CD14-positive monocyte (primary cell): ENCODE measurements around the gene KDM1B. TPM values are rescaled to one million over a fixed set of nuclear protein-coding genes. Genes with fewer than 3 reads are reported as not detected.

ENCODE experiments used
- DNase-seq, 3 donors: peaks; one replicate each; pipeline ENCODE4 v3.0.0-alpha.2; 2011 to 2022
- H2AFZ ChIP-seq: 2 replicates; pipeline ENCODE4 v1.6.0; 2012; ENCODE audit warnings: mild to moderate bottlenecking, low read depth, low read length, inconsistent platforms; ENCODE audit not compliant: insufficient read depth, poor library complexity, severe bottlenecking
- H3K27ac ChIP-seq, 2 donors: 1 replicate in 1 of 2; 2 replicates in 1 of 2; pipeline ENCODE4 v1.5.1; 2012 to 2013; ENCODE audit warnings: low read length in 2 of 2, control low read depth in 1 of 2, inconsistent platforms in 1 of 2, low read depth in 1 of 2, mild to moderate bottlenecking in 1 of 2
- H3K27me3 ChIP-seq, 2 donors: one replicate each; pipeline versions ENCODE4 v1.6.0 to v1.6.1; 2011 to 2013; ENCODE audit warnings: low read length in 2 of 2; ENCODE audit not compliant: control insufficient read depth in 2 of 2, insufficient read depth in 2 of 2
- H3K36me3 ChIP-seq, 2 donors: replicated peaks in 1 of 2; 1 replicate in 1 of 2; 2 replicates in 1 of 2; pipeline versions ENCODE4 v1.5.1 to v1.6.1; 2012 to 2013; ENCODE audit warnings: low read length in 2 of 2, control low read depth in 1 of 2, inconsistent platforms in 1 of 2, mild to moderate bottlenecking in 1 of 2; ENCODE audit not compliant: insufficient read depth in 2 of 2, control insufficient read depth in 1 of 2
- H3K4me1 ChIP-seq, 2 donors: 1 replicate in 1 of 2; 2 replicates in 1 of 2; pipeline versions ENCODE4 v1.5.1 to v1.6.1; 2012 to 2013; ENCODE audit warnings: low read length in 2 of 2, control low read depth in 1 of 2, inconsistent platforms in 1 of 2, mild to moderate bottlenecking in 1 of 2, moderate library complexity in 1 of 2; ENCODE audit not compliant: insufficient read depth in 2 of 2, control insufficient read depth in 1 of 2
- H3K4me2 ChIP-seq: replicated peaks from 2 replicates; pipeline ENCODE3; 2012; ENCODE audit warnings: low read length, moderate library complexity, mild to moderate bottlenecking; ENCODE audit not compliant: poor library complexity, severe bottlenecking; ENCODE audit errors: extremely low read depth
- H3K4me3 ChIP-seq, 3 experiments: fragments of 200-600 bp in 1 of 3; sonication (generic) in 1 of 3; replicated peaks in 1 of 3; 1 replicate in 2 of 3; 2 replicates in 1 of 3; pipeline ENCODE4 v1.5.1; 2011 to 2013; ENCODE audit warnings: low read length in 3 of 3, mild to moderate bottlenecking in 3 of 3, control low read depth in 2 of 3, low read depth in 2 of 3, inconsistent platforms in 1 of 3, moderate library complexity in 1 of 3
- H3K79me2 ChIP-seq: 2 replicates; pipeline ENCODE4 v1.6.0; 2012; ENCODE audit warnings: mild to moderate bottlenecking, control low read depth, inconsistent platforms, low read length, moderate library complexity; ENCODE audit not compliant: insufficient read depth
- H3K9ac ChIP-seq: 2 replicates; pipeline ENCODE4 v1.6.0; 2017; ENCODE audit warnings: low read length, mild to moderate bottlenecking; ENCODE audit not compliant: insufficient read depth, poor library complexity, severe bottlenecking
- H3K9me3 ChIP-seq, 2 donors: replicated peaks in 1 of 2; 1 replicate in 1 of 2; 2 replicates in 1 of 2; pipeline versions ENCODE4 v1.5.1 to v1.6.1; 2012 to 2013; ENCODE audit warnings: low read length in 2 of 2, control low read depth in 1 of 2; ENCODE audit not compliant: control insufficient read depth in 1 of 2, insufficient read depth in 1 of 2
- H4K20me1 ChIP-seq: 2 replicates; pipeline ENCODE4 v1.6.0; 2012; ENCODE audit warnings: mild to moderate bottlenecking, low read length, control low read depth, moderate library complexity; ENCODE audit not compliant: insufficient read depth
- H3K27ac Mint-ChIP-seq, 7 donors: one replicate each; pipeline ENCODE4 v1.8.0; 2020; ENCODE audit warnings: mild to moderate bottlenecking in 7 of 7, mixed read lengths in 7 of 7, moderate library complexity in 6 of 7, inconsistent platforms in 2 of 7
- H3K27me3 Mint-ChIP-seq, 3 donors: one replicate each; pipeline ENCODE4 v1.8.0; 2021 to 2022; ENCODE audit warnings: low read depth in 3 of 3, mild to moderate bottlenecking in 3 of 3, mixed read lengths in 3 of 3, moderate library complexity in 3 of 3, inconsistent platforms in 1 of 3
- H3K36me3 Mint-ChIP-seq, 2 donors: one replicate each; pipeline ENCODE4 v1.8.0; 2020; ENCODE audit warnings: mixed read lengths in 2 of 2, inconsistent platforms in 1 of 2, mild to moderate bottlenecking in 1 of 2
- H3K4me1 Mint-ChIP-seq: one replicate; pipeline ENCODE4 v1.8.0; 2020; ENCODE audit warnings: mild to moderate bottlenecking, mixed read lengths
- H3K4me3 Mint-ChIP-seq, 2 donors: one replicate each; pipeline ENCODE4 v1.8.0; 2020; ENCODE audit warnings: mild to moderate bottlenecking in 2 of 2, mixed read lengths in 2 of 2, moderate library complexity in 1 of 2
- H3K9me3 Mint-ChIP-seq, 7 donors: one replicate each; pipeline ENCODE4 v1.8.0; 2020 to 2022; ENCODE audit warnings: mixed read lengths in 7 of 7, mild to moderate bottlenecking in 6 of 7, moderate library complexity in 6 of 7, inconsistent platforms in 2 of 7
- WGBS: methylation state at CpG from one replicate; pipeline ENCODE4 v1.1.5; 2013; ENCODE audit warnings: missing lambda C conversion rate; ENCODE audit not compliant: insufficient coverage; 5-methylcytosine and 5-hydroxymethylcytosine counted together
- intact Hi-C, 2 donors: fragments of 100-400 bp; cut with micrococcal nuclease; formaldehyde crosslinking; loops; one replicate each; pipeline versions ENCODE4 v1.15.0 to v1.15.1; 2023
- polyA plus RNA-seq, 3 donors: library from polyadenylated mRNA; depleted of rRNA in 1 of 3; unstranded in 2 of 3; stranded (reverse) in 1 of 3; fragments of 300-500 nt in 2 of 3; fragments of >200 nt in 1 of 3; fragmentation: Illumina TruSeq in 2 of 3; gene quantifications; 1 replicate in 2 of 3; 2 replicates in 1 of 3; pipeline ENCODE4 v1.2.3, GENCODE V29; 2012 to 2021
- TF ChIP-seq, protein P1 (sequence below): fragments of 200-600 bp; IDR thresholded peaks from one replicate; pipeline ENCODE4 v1.8.0; 2022; ENCODE audit warnings: antibody characterized with exemption, mild to moderate bottlenecking

Gene KDM1B
- polyA plus RNA-seq, 3 donors = 4.4 to 50.8 (median 24.1) TPM

DNA sequence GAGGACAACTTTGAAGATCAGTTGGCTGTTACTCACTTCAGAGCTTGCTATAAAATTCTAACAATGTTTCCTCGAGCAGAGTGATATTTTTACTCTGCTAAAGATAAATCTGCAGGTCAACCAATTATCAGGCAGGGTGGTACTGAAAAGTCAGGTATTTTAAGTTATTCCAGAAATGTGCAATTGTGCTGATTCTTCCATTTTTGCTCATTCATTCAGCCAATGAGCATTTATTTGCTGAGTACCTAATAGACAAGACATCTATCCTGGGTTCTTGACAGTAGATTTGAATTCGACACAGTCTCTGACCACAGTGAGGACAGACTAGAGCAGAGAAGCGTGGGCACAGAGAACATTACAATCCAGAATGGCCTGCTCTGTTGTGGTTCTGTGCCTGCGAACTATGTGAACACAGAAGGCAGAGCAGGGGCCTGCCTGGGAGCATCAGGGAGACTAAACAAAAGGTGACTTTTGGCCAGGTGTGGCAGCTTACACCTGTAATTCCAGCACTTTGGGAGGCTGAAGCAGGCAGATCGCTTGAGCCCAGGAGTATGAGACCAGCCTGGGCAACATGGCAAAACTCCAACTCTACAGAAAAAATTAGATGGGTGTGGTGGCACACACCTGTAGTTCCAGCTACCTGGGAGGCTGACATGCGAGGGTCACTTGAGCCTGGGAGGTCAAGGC, 15.1 kb upstream of the KDM1B start:
- no peak overlapping the region for H3K9ac ChIP-seq
- H3K4me2 ChIP-seq = no peak overlapping the region
- no peaks in the 10 kb centered on the region for H3K9me3 Mint-ChIP-seq
- intact Hi-C loops = no loop called here
- H4K20me1 ChIP-seq = peaks cover 2% of the 10 kb centered on the region
- no peaks in the 10 kb centered on the region for H3K9me3 ChIP-seq
- H3K79me2 ChIP-seq = no peaks in the 10 kb centered on the region
- 97% methylated on average over 4 of the region's 6 CpGs for WGBS
- H3K36me3 ChIP-seq = peaks cover 73 to 92% of the 10 kb centered on the region in 2 donors
- H3K27me3 Mint-ChIP-seq = no peaks in the 10 kb centered on the region
- H3K36me3 Mint-ChIP-seq = peaks cover 70 to 92% of the 10 kb centered on the region in 2 donors
- no peaks in the 10 kb centered on the region for H3K4me1 Mint-ChIP-seq
- no peak overlapping the region for H2AFZ ChIP-seq
- no peaks in the 10 kb centered on the region for H3K4me1 ChIP-seq
- no peaks in the 10 kb centered on the region for H3K27me3 ChIP-seq
- peak overlapping the region in 2 of 7 donors; percentile 36 to 58 for H3K27ac Mint-ChIP-seq
- TF ChIP-seq, protein P1, sequence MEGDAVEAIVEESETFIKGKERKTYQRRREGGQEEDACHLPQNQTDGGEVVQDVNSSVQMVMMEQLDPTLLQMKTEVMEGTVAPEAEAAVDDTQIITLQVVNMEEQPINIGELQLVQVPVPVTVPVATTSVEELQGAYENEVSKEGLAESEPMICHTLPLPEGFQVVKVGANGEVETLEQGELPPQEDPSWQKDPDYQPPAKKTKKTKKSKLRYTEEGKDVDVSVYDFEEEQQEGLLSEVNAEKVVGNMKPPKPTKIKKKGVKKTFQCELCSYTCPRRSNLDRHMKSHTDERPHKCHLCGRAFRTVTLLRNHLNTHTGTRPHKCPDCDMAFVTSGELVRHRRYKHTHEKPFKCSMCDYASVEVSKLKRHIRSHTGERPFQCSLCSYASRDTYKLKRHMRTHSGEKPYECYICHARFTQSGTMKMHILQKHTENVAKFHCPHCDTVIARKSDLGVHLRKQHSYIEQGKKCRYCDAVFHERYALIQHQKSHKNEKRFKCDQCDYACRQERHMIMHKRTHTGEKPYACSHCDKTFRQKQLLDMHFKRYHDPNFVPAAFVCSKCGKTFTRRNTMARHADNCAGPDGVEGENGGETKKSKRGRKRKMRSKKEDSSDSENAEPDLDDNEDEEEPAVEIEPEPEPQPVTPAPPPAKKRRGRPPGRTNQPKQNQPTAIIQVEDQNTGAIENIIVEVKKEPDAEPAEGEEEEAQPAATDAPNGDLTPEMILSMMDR = no peak
- no peak overlapping the region for H3K27ac ChIP-seq
- no peak overlapping the region for H3K4me3 Mint-ChIP-seq
- no peak for DNase-seq
- H3K4me3 ChIP-seq = no peak overlapping the region

DNA sequence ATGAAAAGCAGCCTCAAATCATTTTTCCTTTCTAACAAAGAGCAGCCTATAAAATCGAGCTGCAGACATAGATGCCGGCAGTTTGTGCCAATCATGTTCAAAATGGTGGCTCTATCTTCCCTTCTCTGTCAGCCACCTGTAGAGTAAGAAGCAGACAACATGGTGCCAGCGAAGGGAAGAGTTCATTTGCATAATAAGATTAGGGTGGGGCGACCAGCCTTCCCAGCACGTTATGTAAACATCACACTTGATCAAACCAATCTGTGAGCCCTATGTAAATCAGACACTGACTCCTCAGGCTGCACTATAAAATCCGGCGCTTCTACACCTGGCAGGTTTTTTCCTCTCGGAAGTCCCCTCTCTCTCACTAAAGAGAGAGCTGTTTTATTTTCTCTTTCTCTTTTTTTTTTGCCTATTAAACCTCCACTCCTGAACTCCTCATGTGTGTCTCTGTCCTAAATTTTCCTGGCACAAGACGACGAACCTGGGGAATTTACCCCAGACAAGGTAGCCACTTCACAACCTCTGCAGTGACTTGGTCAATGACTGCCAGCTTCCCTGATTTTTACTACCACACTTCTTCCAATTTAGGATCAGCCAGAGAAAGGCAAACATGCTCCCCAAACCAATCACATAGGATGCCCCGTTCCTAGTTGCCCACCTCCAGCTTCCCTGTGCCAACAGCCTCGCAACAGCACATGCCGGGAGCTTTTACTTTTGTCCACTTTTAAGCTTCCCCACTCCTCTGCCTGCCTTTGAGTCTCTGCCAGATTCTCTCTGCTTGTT, 13.2 kb upstream of the KDM1B start:
- peaks cover 4% of the 10 kb centered on the region for H4K20me1 ChIP-seq
- Mint-ChIP-seq H3K27me3 (no peaks in the 10 kb centered on the region), H3K27ac (peak overlapping the region in 1 of 7 donors; percentile 28), H3K9me3 (no peaks in the 10 kb centered on the region), H3K4me1 (no peaks in the 10 kb centered on the region), H3K4me3 (no peak overlapping the region), H3K36me3 (peaks cover 67 to 90% of the 10 kb centered on the region in 2 donors)
- H3K4me2 ChIP-seq = no peak overlapping the region
- no peak overlapping the region for H2AFZ ChIP-seq
- peaks cover 74 to 91% of the 10 kb centered on the region in 2 donors for H3K36me3 ChIP-seq
- no peaks in the 10 kb centered on the region for H3K79me2 ChIP-seq
- DNase-seq = no peak
- H3K9ac ChIP-seq = no peak overlapping the region
- intact Hi-C loops = no loop called here
- 95% methylated on average over 7 of the region's 13 CpGs for WGBS
- H3K4me1 ChIP-seq = no peaks in the 10 kb centered on the region
- H3K27me3 ChIP-seq = no peaks in the 10 kb centered on the region
- no peak overlapping the region for H3K4me3 ChIP-seq
- no peak overlapping the region for H3K27ac ChIP-seq
- no peaks in the 10 kb centered on the region for H3K9me3 ChIP-seq
- TF ChIP-seq, protein P1 = no peak
